H1 (cell line): ENCODE measurements around the gene RERE. TPM values are rescaled to one million over a fixed set of nuclear protein-coding genes. Genes with fewer than 3 reads are reported as not detected.

ENCODE experiments used
- CTCF ChIA-PET: fragments of 300-600 bp; sonication (Branson Sonifier 250); formaldehyde crosslinking; loops from one replicate; lab custom pipeline; 2021; ENCODE audit not compliant: partially characterized antibody; lab: Charles Lee
- POLR2A ChIA-PET: fragments of 300-600 bp; sonication (Branson Sonifier 250); formaldehyde crosslinking; loops from one replicate; lab custom pipeline; 2021; ENCODE audit warnings: inconsistent platforms; ENCODE audit not compliant: partially characterized antibody; lab: Charles Lee
- DNase-seq, 2 experiments: peaks; one replicate each; pipeline versions ENCODE4 v3.0.0 to v3.0.0-alpha.2; 2010 to 2022; ENCODE audit warnings: low spot score in 2 of 2, low read depth in 1 of 2, mixed read lengths in 1 of 2
- FAIRE-seq: peaks from 2 replicates; lab custom pipeline; 2011; peaks lifted over from hg19 to GRCh38; lab: Jason Lieb, UNC
- H2AFZ ChIP-seq: 2 replicates; pipeline ENCODE4 v1.8.1; 2012; ENCODE audit warnings: low read length, inconsistent platforms
- H2AK5ac ChIP-seq: 2 replicates; pipeline ENCODE4 v1.6.1; 2013; ENCODE audit warnings: low read depth, low read length
- H2BK120ac ChIP-seq: replicated peaks from 2 replicates; pipeline ENCODE3; 2013; ENCODE audit warnings: low read depth, low read length, inconsistent platforms
- H2BK12ac ChIP-seq: 2 replicates; pipeline ENCODE4 v1.6.1; 2013; ENCODE audit warnings: low read depth, low read length
- H2BK15ac ChIP-seq: 2 replicates; pipeline ENCODE4 v1.6.1; 2013; ENCODE audit warnings: low read length
- H2BK20ac ChIP-seq: 2 replicates; pipeline ENCODE4 v1.6.1; 2013; ENCODE audit warnings: low read length
- H2BK5ac ChIP-seq: 2 replicates; pipeline ENCODE4 v1.6.1; 2013; ENCODE audit warnings: low read depth, low read length
- H3K14ac ChIP-seq: 2 replicates; pipeline ENCODE4 v1.6.1; 2013; ENCODE audit warnings: inconsistent platforms; ENCODE audit not compliant: insufficient read length
- H3K18ac ChIP-seq: 2 replicates; pipeline ENCODE4 v1.6.1; 2013; ENCODE audit warnings: low read length; ENCODE audit errors: extremely low read depth
- H3K23ac ChIP-seq: 2 replicates; pipeline ENCODE4 v1.6.1; 2013; ENCODE audit warnings: inconsistent platforms; ENCODE audit not compliant: insufficient read length
- H3K23me2 ChIP-seq: 2 replicates; pipeline ENCODE4 v1.6.1; 2013; ENCODE audit warnings: low read depth, low read length
- H3K27ac ChIP-seq: 2 replicates; pipeline ENCODE4 v1.6.1; 2011; ENCODE audit warnings: low read depth, low read length, inconsistent platforms
- H3K27me3 ChIP-seq, 4 experiments: replicated peaks in 1 of 4; 1 replicate in 1 of 4; 2 replicates in 3 of 4; pipeline versions ENCODE4 v1.6.1 to v1.8.1; 2011 to 2013; ENCODE audit warnings: low read length in 3 of 4, mild to moderate bottlenecking in 3 of 4, inconsistent platforms in 2 of 4, mixed read lengths in 2 of 4, moderate library complexity in 1 of 4; ENCODE audit not compliant: control insufficient read depth in 3 of 4, insufficient read depth in 3 of 4; ENCODE audit errors: extremely low read depth in 1 of 4
- H3K36me3 ChIP-seq, 4 experiments: 2 replicates each; pipeline versions ENCODE4 v1.6.1 to v1.8.1; 2011 to 2013; ENCODE audit warnings: mild to moderate bottlenecking in 4 of 4, low read length in 3 of 4, moderate library complexity in 2 of 4, control low read depth in 1 of 4, inconsistent platforms in 1 of 4; ENCODE audit not compliant: insufficient read depth in 4 of 4, control insufficient read depth in 2 of 4
- H3K4ac ChIP-seq: replicated peaks from 2 replicates; pipeline ENCODE3; 2013; ENCODE audit warnings: low read length, low read depth, mixed read lengths, inconsistent platforms; ENCODE audit not compliant: insufficient read length
- H3K4me1 ChIP-seq, 4 experiments: replicated peaks in 1 of 4; 1 replicate in 1 of 4; 2 replicates in 3 of 4; pipeline versions ENCODE4 v1.6.1 to v1.8.1; 2011 to 2013; ENCODE audit warnings: low read length in 3 of 4, inconsistent platforms in 2 of 4, mixed read lengths in 1 of 4; ENCODE audit not compliant: insufficient read depth in 4 of 4, control insufficient read depth in 3 of 4
- H3K4me2 ChIP-seq, 2 experiments: 2 replicates each; pipeline versions ENCODE4 v1.6.1 to v1.8.1; 2011 to 2013; ENCODE audit warnings: low read depth in 2 of 2, low read length in 2 of 2, control low read depth in 1 of 2, inconsistent platforms in 1 of 2, mild to moderate bottlenecking in 1 of 2; ENCODE audit not compliant: insufficient read depth in 1 of 2
- H3K4me3 ChIP-seq, 4 experiments: fragments of 200-600, 300-600 bp in 1 of 4; sonication (generic), shearing (Covaris generic), sonication (Bioruptor Twin) in 1 of 4; 2 replicates each; pipeline versions ENCODE4 v1.5.1 to v1.8.1; 2011 to 2016; ENCODE audit warnings: low read length in 4 of 4, low read depth in 3 of 4, control low read depth in 2 of 4, inconsistent platforms in 2 of 4, mild to moderate bottlenecking in 2 of 4, mixed read lengths in 1 of 4, moderate library complexity in 1 of 4; ENCODE audit not compliant: insufficient read depth in 2 of 4; ENCODE audit errors: extremely low read depth in 1 of 4
- H3K56ac ChIP-seq: replicated peaks from 2 replicates; pipeline ENCODE3; 2013; ENCODE audit warnings: low read depth, mild to moderate bottlenecking, mixed read lengths, low read length, inconsistent platforms; ENCODE audit not compliant: insufficient read length
- H3K79me1 ChIP-seq: 2 replicates; pipeline ENCODE4 v1.6.1; 2013; ENCODE audit warnings: low read depth, low read length, control low read depth
- H3K79me2 ChIP-seq, 2 experiments: 2 replicates each; pipeline versions ENCODE4 v1.6.1 to v1.8.1; 2012 to 2013; ENCODE audit warnings: low read length in 2 of 2, mild to moderate bottlenecking in 2 of 2, inconsistent platforms in 1 of 2; ENCODE audit not compliant: insufficient read depth in 2 of 2, control insufficient read depth in 1 of 2
- H3K9ac ChIP-seq, 4 experiments: replicated peaks in 1 of 4; 1 replicate in 1 of 4; 2 replicates in 3 of 4; pipeline versions ENCODE4 v1.6.1 to v1.8.1; 2011 to 2013; ENCODE audit warnings: low read depth in 3 of 4, low read length in 3 of 4, control low read depth in 2 of 4, mild to moderate bottlenecking in 2 of 4, moderate library complexity in 2 of 4, inconsistent platforms in 1 of 4; ENCODE audit errors: extremely low read depth in 1 of 4
- H3K9me3 ChIP-seq, 2 experiments: 2 replicates each; pipeline versions ENCODE4 v1.6.1 to v1.8.1; 2012 to 2013; ENCODE audit warnings: mild to moderate bottlenecking in 2 of 2, moderate library complexity in 2 of 2, control low read depth in 1 of 2, inconsistent platforms in 1 of 2, low read depth in 1 of 2, low read length in 1 of 2, mixed read lengths in 1 of 2; ENCODE audit not compliant: insufficient read depth in 2 of 2
- H4K20me1 ChIP-seq, 2 experiments: replicated peaks in 1 of 2; 2 replicates each; pipeline versions ENCODE3 to v1.8.1; 2011 to 2013; ENCODE audit warnings: inconsistent platforms in 2 of 2, low read length in 2 of 2, mild to moderate bottlenecking in 1 of 2; ENCODE audit not compliant: insufficient read depth in 2 of 2, control insufficient read depth in 1 of 2
- H4K5ac ChIP-seq: 2 replicates; pipeline ENCODE4 v1.6.1; 2013; ENCODE audit warnings: low read length, low read depth, mixed read lengths, inconsistent platforms; ENCODE audit not compliant: insufficient read length
- H4K8ac ChIP-seq: 2 replicates; pipeline ENCODE4 v1.8.0; 2013; ENCODE audit warnings: mild to moderate bottlenecking, moderate library complexity, low read length, inconsistent platforms; ENCODE audit not compliant: insufficient read depth; ENCODE audit errors: extremely low read depth
- H4K91ac ChIP-seq: replicated peaks from 2 replicates; pipeline ENCODE3; 2013; ENCODE audit warnings: low read length, mixed read lengths, inconsistent platforms; ENCODE audit not compliant: insufficient read length
- ASH2L ChIP-seq: fragments of 200-600, 300-600 bp; sonication (generic); IDR thresholded peaks from one replicate; pipeline ENCODE4 v1.7.1; 2017; ENCODE audit warnings: low read length
- WGBS, 2 experiments: shearing (Covaris generic) in 1 of 2; methylation state at CpG; one replicate each; pipeline versions ENCODE4 v1.1.6 to v1.1.7; 2013 to 2015; ENCODE audit warnings: low lambda C conversion rate in 2 of 2, mixed read lengths in 2 of 2, inconsistent platforms in 1 of 2, low coverage in 1 of 2, missing lambda C conversion rate in 1 of 2; ENCODE audit not compliant: insufficient replicate concordance in 2 of 2, insufficient coverage in 1 of 2, insufficient read length in 1 of 2; ENCODE audit errors: extremely low coverage in 1 of 2, missing lambda C conversion rate in 1 of 2; 5-methylcytosine and 5-hydroxymethylcytosine counted together
- polyA plus RNA-seq, 7 experiments: library from polyadenylated mRNA; depleted of rRNA in 3 of 7; stranded (reverse) in 5 of 7; unstranded in 2 of 7; fragments of >200 nt in 5 of 7; fragments of 200-250 nt in 2 of 7; gene quantifications; 1 replicate in 5 of 7; 2 replicates in 1 of 7; 4 replicates in 1 of 7; pipeline versions ENCODE4 v1.2.1 to v1.2.3, GENCODE V29; 2011 to 2013; ENCODE audit warnings: missing spikeins in 2 of 7, mixed read lengths in 2 of 7
- total RNA-seq: library from RNA; stranded (reverse); fragmentation: NEBNext Ultra II Directional; extraction: Animal tissue kit (Norgen Biotek cat#: 25700); gene quantifications from 2 replicates; pipeline ENCODE4 v1.2.1, GENCODE V29; 2021

Gene RERE
- total and polyA plus RNA-seq, 2 of the 8 experiments (the other 6 are each of a cell fraction or from before 2014, with no cell fraction given) = 15.3 to 142 TPM

DNA sequence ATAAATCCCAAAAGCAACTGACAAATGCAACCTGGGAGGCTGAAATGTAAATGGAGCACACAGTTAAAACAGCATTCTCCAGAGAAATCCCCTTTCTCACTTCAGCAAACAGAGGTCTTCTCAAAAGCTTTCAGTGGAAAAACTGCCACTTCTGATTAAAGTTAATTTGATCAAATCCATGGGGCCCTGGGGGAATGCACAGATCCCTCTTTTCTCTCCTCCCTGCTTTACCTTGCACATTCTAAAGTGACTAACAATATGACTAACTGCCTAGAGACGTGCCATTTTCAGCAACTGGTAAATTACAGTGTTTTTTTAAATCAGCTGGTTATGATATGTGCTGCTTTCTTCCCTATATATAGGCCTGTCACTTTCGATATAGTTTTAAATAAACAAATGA is 142.5 kb downstream of the RERE start:
- H2BK5ac ChIP-seq = no peak overlapping the region
- no peak overlapping the region for H3K4me3 ChIP-seq
- ChIA-PET CTCF (interaction anchor here (1.1 to 7.5 kb wide), 9 partner anchors 10 to 174 kb away, joined by 3 to 58 read pairs (median 5); no protein-coding TSS in a partner anchor), POLR2A (interaction anchor here (0.7 to 1.4 kb wide), 4 partner anchors 14 to 51 kb away, joined by 3 to 4 read pairs (median 3); no protein-coding TSS in a partner anchor)
- no peaks in the 10 kb centered on the region for H3K23me2 ChIP-seq
- peaks cover 5 to 14% (median 9%) of the 10 kb centered on the region in 4 experiments; a peak in 6 of 7 replicates for H3K4me1 ChIP-seq
- no peak overlapping the region for H4K5ac ChIP-seq
- H2BK15ac ChIP-seq = no peak overlapping the region
- H3K18ac ChIP-seq = no peak overlapping the region
- no peak overlapping the region for H2BK12ac ChIP-seq
- H4K8ac ChIP-seq = no peak overlapping the region
- H3K79me1 ChIP-seq = peaks cover 9% of the 10 kb centered on the region
- peaks cover 40 to 98% of the 10 kb centered on the region in 2 experiments for H3K79me2 ChIP-seq
- H3K27ac ChIP-seq = no peak overlapping the region
- H2AFZ ChIP-seq = no peak overlapping the region
- no peak overlapping the region for H2AK5ac ChIP-seq
- no peak for TF ChIP-seq ASH2L
- DNase-seq (no peak), FAIRE-seq (no peak)
- H3K23ac ChIP-seq = no peak overlapping the region
- H3K9me3 ChIP-seq = no peaks in the 10 kb centered on the region
- WGBS, 2 experiments = 87% methylated on average over 2 of the region's 2 CpGs; no CpG with 5 or more reads in 1 of the 2 experiments
- H3K9ac ChIP-seq = no peak overlapping the region
- H3K56ac ChIP-seq = no peak overlapping the region
- no peaks in the 10 kb centered on the region for H3K36me3 ChIP-seq
- H3K14ac ChIP-seq = no peak overlapping the region
- no peak overlapping the region for H3K4me2 ChIP-seq
- H3K4ac ChIP-seq = no peak overlapping the region
- H4K91ac ChIP-seq = no peak overlapping the region
- no peaks in the 10 kb centered on the region for H3K27me3 ChIP-seq
- H2BK20ac ChIP-seq = no peak overlapping the region
- peaks cover 48 to 57% of the 10 kb centered on the region in 2 experiments for H4K20me1 ChIP-seq
- no peak overlapping the region for H2BK120ac ChIP-seq
